GM19023 (cell line): ENCODE results near the gene SKOR2.

Source experiments
- ATAC-seq: cut with Tn5 transposase; IDR thresholded peaks from one replicate; pipeline ENCODE4 v1.9.1; 2021; ENCODE audit warnings: mild to moderate bottlenecking, moderate library complexity; ENCODE audit not compliant: unreplicated experiment

SKOR2 gene, protein sequence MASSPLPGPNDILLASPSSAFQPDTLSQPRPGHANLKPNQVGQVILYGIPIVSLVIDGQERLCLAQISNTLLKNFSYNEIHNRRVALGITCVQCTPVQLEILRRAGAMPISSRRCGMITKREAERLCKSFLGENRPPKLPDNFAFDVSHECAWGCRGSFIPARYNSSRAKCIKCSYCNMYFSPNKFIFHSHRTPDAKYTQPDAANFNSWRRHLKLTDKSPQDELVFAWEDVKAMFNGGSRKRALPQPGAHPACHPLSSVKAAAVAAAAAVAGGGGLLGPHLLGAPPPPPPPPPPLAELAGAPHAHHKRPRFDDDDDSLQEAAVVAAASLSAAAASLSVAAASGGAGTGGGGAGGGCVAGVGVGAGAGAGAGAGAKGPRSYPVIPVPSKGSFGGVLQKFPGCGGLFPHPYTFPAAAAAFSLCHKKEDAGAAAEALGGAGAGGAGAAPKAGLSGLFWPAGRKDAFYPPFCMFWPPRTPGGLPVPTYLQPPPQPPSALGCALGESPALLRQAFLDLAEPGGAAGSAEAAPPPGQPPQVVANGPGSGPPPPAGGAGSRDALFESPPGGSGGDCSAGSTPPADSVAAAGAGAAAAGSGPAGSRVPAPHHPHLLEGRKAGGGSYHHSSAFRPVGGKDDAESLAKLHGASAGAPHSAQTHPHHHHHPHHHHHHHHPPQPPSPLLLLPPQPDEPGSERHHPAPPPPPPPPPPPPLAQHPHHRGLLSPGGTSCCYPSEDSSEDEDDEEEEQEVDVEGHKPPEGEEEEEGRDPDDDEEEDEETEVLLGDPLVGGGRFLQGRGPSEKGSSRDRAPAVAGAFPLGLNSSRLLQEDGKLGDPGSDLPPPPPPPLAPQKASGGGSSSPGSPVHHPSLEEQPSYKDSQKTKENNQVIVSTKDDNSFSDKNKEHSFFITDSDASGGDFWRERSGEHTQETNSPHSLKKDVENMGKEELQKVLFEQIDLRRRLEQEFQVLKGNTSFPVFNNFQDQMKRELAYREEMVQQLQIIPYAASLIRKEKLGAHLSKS

DNA sequence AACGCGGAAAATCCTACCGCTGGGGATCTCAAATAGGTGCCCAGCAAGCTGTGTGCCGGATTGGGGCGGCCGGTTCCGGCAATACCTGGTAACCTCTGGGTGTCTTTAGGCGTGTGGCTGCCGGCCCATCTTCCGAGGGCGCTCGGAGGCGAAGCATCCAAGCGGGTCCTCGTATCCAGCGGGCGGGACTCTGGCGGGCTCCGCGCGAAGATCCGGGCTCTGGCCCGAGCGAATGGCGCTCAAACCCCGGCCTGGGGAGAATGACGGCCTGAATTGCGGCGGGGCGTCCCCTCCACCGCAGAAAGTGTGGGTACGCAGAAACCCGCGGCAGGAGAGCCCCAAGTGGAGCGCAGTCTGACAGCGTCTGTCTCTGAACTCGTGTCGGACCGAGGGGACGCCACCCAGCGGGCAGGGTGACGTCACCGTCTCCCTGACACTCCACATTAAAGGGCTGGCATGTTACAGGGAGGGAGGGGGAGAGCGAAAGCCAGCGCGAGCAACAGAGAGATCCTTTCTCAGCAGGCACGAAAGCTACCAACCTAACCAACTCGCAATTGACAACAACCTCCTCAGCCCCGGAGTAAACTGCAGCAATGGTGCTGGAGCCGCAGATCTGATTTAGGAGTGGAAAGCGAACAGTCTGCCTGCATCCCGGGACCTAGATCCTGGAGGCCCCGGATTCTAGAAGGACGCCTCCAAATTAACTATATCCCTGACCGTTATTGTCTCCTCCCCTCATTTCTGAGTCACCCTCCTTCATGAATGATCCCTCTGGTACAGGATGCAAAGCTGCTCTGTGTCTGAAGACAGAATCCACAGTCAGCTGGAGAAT, at the start of gene SKOR2:
TSS of gene SKOR2 (minus strand) at position 372 of the 832 bp plus-strand sequence. CDS start 2,477 bp downstream, outside the sequence.
- no peak for ATAC-seq

DNA sequence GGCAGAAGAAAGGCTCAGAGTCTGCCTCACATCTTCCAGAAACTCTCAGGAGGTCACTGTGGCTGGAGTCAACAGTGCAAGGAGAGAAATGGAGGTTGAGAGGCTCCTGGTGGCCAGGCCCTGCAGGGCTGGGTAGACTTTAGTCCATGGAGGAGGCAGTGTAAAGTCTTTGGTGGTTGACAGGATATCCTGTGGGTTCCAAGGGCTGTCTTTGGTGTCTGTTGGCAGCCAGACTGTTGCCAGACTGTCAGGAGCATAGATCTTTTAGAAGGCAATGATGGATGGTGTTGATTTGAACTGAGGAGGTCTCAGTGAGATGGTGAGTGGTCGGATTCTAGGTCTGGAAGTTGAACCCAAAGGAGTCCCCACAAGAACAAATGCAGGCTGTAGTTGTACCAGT, 45.0 kb upstream of the SKOR2 start:
- no peak for ATAC-seq

DNA sequence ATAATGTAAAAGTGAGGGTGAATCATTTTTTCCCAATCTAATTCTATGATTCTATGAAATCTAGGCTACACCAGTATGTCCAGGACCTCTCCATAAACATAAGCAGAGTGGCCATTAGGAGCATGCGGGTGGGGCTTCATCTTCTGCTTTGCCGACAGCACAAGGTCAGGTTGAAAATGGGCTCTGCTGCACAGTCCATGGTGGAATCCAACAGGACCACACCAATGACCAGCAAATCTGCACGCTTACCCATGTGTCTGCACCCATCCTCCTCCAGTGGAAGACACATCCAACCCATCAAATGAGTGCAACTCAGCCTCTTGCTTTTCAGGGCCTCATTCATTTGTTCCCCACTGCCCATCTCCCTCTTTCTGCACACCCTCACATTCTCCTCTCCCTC, 43.3 kb upstream of the SKOR2 start:
- ATAC-seq, result no peak

DNA sequence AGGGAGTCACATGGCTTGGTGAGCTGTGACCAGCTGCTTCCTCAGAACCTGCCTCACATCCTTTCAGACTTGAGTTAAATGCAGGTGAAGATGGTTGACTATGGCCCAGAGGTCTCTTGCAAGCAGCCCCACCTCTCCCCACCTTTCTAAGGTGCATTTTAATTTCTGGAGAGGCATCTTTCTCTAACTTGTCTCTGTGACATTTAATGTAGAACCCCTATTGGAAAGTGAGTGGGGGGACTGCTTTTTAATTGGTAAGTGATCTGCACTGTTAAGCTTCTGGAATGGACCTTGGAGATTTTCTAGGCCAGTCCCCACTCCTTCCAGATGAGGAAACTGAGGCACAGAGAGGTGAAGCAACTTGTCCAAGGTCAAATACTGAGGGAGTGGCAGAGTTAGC, 37.3 kb upstream of the SKOR2 start:
- no peak for ATAC-seq

DNA sequence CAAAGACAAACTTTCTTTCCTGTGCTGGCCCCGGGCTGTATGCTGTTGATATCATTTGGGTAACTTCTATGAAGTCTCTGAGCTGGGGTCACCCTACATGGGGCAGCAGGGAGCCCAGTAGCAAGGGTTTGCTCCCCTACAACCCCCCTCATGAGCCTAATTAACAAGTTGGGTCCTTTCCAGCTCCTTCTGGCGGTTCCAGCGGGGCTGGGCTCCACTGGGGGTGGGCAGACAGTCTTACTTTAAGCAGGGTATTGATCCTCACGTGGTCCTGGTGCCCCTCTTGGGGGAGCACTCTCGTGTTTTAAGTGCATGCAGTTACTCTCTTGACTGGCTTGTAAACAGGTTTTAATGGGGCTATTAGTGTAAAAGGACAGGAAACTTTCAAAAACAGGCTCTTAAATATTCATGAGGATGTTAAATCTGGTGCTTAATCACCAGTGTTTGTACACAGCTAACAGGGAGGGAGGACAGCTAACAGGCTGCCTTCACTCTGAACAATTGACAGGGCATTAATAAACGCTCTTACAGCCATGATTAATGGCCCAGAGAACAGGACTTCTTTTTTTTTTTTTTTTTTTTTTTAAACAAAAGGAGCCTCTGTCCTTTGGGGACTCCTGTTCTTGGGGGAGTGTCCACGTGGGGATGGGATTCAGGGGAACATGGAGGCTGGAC, 36.6 kb upstream of the SKOR2 start:
- no peak for ATAC-seq

DNA sequence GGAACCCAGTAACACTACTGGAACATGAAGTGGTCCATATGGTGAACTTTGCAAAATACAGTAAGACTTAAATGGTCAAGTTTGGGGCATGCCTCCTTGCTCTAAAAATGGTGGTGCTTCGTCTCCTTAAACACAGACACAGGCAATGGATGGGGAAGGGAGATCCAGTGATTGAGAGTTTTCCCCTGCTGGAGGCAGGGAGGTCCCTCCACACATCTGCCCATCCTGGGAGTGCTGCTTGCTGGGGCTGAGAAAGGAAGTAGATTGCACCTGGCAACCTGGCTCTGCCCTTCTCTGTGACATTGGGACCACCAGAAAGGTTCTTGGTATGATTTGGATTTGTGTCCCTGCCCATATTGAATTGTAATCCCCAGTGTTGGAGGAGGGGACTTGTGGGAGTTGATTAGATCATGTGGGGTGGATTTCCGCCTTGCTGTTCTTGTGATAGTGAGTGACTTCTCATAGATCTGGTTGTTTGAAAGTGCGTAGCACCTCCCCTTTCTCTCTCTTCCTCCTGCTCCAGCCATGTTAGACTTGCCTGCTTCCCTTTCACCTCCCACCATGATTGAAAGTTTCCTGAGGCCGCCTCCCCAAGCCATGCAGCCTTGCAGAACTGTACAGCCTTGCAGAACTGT, 35.4 kb upstream of the SKOR2 start:
- no peak for ATAC-seq

DNA sequence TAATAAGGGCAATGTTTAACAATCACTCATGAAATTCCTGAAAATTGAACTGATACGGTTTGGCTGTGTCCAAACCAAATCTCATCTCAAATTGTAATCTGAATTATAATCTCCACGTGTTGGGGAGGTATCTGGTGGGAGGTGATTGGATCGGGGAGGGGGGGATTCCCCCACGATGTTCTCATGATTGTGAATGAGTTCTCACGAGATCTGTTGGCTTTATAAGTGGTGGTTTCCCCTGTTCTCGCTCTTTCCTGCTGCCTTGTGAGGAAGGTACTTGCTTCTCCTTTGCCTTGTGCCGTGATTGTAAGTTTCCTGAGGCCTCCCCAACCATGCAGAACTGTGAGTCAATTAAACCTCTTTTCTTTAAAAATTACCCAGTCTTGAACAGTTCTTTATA, 34.0 kb upstream of the SKOR2 start:
- no peak for ATAC-seq

DNA sequence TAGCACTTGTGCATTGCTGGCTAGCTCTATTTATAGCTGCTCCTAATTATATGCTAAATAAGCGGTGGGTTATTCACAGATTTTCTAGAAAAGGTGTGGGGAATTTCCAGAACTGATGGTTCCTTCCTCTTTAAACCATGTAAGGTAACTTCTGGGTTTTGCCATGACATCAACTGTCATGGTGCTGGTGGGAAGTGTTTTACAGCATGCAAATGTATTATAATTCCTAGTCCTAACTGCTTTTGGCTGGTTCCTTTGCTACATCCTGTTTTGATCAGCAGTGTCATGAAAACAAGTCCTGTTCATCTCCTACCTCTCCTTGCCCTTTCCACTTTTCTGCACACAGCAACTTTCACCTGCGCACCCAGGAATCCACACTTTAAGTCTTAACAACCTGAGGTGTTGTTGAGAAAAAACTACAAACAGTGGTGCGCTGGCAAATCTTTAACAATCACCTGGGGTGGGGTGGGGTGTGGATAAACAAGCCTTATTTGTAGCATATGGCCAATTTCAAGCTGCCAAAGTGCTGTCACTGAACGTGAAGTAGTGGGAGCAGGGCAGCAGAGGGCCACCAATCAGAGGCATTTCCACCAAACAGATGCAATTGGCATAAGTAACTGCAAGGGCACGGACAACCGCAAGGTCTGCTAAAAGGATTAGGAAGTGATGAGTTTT, 33.4 kb upstream of the SKOR2 start:
- no peak for ATAC-seq

DNA sequence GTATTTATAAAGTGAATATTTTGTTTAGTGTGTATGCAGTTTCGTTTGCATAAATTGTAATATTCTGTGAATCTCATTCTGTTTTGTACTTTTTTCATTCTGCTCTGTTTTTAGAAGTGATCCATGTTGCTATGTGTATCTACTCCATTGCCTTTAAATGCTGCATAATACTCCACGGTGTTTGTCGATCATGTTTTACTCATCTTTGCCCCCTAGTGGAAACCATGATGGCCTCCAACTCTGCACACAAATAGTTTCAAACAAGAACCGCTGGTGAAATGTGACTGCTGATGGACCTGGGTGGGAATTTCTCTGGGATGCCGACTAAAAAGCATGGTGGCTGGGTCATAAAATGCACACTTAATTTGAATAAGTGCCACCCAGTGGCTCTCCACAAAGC, 32.0 kb upstream of the SKOR2 start:
- no peak for ATAC-seq

DNA sequence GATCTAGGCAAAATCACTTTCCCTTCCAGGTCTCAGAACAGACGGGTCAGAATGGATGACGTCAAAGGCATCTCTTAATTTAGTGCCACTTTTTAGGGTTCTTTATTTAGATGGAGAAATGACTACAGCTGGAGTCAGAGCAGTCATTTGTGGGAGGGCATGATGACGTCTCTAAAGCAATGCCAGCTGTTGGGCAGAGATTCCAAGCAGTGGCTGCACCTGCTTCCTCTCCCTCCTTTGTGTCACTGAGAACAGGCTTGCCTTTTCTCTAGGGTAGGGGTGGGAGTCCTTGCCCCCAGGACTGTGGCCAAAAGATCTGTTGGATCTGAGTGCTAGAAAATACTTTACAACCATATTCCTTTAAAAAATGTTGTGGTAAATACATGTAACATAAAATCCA, 28.7 kb upstream of the SKOR2 start:
- ATAC-seq, result no peak

DNA sequence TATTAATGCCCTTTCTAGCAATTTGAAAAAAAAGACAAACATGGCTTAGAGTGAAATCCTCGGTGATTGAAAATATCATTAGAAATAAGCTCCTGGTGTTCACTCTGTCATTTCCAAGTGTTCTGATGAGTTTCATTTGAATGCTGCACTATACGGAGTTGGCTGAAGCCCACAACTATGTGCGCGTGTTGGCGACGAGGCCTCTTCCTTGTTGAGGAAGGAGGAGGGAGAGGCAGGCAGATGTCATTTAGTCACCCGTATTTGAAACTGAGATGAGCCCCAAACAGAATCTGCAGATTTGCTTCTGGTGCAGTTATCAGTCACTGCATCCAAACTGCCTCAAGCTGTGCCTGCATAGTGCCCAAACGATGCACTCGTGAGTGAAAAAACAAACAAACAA, 23.5 kb upstream of the SKOR2 start:
- ATAC-seq, result no peak

DNA sequence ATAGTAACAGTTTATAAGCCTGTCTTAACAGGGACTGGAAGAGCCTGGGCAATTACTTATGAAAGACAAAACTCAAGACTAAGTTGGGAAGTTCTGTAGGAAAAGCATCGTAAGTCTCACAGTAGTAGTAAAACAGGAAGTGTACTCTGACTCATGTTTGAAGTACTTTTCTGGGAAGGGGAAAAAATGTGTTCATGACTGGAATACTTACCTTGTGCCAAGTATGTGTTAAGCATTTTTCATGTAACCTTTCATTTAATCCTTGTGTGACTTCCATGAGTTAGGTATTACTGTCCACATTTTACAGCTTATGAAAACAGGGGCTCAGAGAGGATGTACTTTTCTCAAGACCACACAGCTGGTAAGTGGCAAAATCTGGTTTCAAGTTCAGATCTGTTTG, 13.7 kb upstream of the SKOR2 start:
- ATAC-seq, result no peak

DNA sequence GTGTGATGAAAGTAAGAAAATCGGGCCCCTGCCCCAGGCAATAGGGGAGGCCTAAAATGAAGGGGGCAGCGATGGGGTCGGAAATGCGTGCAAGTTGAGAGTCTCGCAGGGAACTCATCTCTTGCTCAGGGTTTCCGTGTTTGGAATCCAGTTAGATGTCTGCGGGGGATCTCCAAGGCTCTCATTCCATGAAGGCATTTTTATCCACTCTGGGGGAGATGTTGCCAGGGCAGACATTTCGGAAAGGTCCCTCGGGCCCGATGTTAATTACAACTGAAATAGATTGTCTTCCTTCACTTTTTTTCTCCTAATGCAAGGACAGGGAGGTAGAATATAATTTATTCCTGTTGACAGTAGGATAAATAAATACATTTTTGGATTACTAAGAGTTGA, 12.8 kb upstream of the SKOR2 start:
- ATAC-seq, result no peak

DNA sequence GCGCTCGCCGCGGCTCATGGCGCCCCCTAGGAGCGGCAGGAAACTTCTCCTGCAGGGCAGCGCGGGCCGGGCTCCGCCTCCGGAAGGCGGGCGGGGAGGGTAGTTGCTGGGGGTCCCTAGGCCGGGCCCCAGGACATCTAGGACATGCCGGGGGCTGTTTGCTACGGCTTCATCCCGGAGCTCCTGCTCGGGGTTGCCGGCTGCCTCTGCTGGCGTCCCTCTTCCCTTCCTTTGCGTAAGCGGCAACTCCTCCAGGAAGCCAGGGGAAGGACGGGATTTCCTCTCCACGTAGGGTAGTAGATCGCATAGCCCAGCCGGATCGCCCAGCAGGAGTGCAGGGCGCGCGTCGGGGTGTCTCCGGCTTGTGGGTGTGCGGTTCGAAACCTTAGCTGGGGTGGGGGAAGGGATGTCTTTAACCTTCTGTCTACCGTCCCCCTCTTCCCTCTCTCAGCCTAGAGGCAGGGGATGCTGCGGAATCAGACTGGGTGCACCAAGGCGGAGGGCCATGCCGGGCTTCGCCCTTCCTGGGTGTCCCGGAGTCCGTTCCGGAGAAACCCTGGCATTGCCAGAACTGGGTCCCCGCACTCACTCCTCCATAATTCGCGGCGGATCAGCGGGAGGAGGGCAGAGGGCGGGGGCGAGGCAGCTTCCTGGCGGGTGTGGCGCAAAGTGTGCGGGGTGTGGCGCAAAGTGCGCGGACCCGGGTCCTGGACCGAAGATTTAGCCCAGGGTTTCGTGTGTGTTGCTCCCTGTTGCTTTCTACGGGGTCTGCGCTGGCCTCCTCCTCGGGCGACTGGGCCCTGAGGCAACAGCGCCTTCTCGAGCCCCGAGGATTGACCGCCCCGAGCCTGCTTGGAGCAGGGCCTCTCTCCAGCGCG, 12.2 kb upstream of the SKOR2 start:
- ATAC-seq, result no peak

DNA sequence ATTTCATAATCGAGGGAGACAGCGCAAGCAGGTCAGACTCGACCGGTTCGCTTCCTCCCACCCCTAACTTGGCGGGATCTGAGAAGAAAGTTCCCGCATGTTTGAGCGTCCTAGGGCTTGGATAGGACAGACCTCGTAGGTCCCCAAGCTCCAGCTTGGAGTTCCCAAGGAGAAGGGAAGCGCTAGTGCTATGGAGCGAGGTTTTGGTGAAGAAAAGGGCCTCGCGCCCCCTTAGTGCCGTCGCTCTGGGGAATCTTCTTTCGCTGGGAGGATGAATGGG, 11.6 kb upstream of the SKOR2 start:
- no peak for ATAC-seq

DNA sequence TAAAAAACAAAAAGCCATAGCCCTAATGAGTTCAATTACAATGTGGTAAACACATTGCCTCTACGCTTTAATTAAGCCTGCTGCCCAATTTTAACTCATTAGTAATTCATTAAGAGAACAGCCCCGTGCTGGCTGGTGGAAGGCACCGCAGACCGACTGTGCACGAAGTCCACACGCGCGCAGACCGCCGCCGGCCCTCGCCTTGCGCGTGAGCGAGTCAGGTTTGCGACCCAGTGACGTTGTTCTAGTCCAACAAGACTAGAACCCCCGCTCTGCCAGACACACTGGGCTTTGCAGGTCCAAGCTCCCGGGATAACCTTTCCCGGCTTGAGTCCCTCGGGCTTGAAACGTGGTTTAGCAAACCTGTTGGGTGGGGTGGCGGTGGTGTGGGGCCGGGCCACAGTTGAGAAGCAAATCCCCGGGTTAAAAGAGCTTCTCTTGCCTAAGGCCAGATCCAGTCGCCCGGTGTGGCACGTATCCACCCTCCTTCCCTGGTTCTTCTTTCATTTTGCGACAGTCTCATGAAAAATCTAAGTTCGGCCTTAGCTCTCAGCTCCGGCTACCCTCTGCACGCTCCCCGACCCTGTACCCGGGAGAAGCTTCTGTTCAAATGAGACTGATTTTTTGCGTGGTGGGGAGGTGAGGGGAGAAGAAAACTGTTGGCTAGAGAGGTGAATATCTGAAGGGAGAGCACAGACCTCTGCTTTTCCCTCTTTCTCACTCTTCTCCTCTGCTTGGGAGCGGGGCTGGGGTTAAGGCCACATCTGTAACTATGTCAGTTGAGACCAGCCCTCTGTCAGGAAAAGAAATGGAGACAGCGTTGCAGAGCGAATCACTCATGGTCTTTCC, 11.1 kb upstream of the SKOR2 start:
- ATAC-seq, result no peak

DNA sequence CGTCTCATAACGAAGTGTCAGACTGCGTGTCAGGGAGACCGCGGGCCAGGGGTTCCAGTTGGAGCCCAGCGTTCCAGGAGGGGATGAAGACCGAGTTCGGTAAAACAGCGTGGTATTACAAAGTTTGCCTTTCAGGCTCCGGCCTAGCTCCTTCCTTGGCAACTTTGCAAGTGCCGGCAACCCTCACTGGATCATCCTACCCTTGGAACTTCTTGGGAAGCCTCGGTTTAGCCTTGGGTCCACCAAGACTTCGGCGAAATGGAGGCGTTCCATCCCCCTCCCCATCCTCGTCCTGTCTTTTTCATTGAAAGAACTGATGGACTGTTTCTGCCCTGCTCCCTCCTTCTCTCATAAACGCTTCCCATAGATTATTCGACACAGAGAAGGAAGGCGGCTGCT, 10.4 kb upstream of the SKOR2 start:
- ATAC-seq, result no peak
